ENCODE results near the gene DHPS. TPM values are rescaled to one million over a fixed set of nuclear protein-coding genes. Genes with fewer than 3 reads are reported as not detected.
"Not testable (repeated sequence)": the region's sequence is repeated elsewhere in the genome, so short reads cannot be mapped to it uniquely, and the experiment has no call there.

DHPS gene
- polyA plus RNA-seq, 1 experiment: 59.1 TPM

DNA sequence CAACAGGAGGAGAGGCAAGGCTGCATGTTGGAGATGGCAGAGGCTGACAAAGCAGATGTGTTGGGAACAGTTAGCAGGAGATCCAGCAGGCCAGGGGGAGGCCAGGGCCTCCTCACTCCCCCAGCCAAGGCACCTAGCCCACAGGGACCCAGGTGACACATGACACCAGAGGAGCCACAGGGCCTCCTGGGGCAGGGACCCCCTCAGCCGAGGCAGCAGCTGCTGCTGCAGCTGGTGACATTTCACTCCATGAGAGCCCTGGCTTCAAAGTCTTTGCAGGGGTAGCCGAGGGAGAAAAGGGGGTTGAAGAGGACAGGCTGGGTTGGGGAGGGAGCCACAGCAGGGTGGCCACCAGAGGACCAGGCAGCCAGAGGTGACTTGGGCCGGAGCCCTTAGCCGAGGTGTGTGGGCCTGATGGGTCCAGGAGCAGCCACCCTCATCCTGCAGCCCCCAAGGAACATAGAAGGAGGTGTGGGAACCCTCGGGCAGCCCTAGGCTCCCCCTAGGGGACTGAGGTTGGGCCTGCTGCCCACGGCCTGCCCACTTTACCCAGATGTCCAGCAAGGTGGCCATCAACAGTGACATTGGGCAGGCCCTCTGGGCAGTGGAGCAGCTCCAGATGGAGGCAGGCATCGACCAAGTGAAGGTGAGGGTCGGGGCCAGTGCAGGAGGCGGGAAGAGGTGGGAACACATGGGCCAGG is 6.0 kb upstream of the DHPS start, which contains the start of gene GNG14:
Gene GNG14 (plus strand): TSS at position 503 of the 701 bp plus-strand sequence. CDS start 51 bp downstream, at position 554.
- Histone ChIP-seq H3K27me3 (ENCODE audit: control insufficient read depth, insufficient read depth, low read length) (no peaks in the 10 kb centered on the region), H3K4me3 (ENCODE audit: low read depth, low read length) (no peak within 1 kb of the TSS), H3K27ac (ENCODE audit: low read depth, low read length) (no peak within 1 kb of the TSS), H3K9me3 (ENCODE audit: control insufficient read depth, insufficient read depth, low read length) (no peaks in the 10 kb centered on the region)
- POLR2A ChIA-PET: interaction anchor here (0.6 to 0.7 kb wide), 3 partner anchors 9 to 216 kb away, joined by 4 to 7 read pairs (median 4); no protein-coding TSS in a partner anchor
- CTCF ChIA-PET: interaction anchor here (0.7 kb wide), 1 partner anchor 8 kb away, joined by 4 read pairs; no protein-coding TSS in a partner anchor
- TF ChIP-seq, protein P1, sequence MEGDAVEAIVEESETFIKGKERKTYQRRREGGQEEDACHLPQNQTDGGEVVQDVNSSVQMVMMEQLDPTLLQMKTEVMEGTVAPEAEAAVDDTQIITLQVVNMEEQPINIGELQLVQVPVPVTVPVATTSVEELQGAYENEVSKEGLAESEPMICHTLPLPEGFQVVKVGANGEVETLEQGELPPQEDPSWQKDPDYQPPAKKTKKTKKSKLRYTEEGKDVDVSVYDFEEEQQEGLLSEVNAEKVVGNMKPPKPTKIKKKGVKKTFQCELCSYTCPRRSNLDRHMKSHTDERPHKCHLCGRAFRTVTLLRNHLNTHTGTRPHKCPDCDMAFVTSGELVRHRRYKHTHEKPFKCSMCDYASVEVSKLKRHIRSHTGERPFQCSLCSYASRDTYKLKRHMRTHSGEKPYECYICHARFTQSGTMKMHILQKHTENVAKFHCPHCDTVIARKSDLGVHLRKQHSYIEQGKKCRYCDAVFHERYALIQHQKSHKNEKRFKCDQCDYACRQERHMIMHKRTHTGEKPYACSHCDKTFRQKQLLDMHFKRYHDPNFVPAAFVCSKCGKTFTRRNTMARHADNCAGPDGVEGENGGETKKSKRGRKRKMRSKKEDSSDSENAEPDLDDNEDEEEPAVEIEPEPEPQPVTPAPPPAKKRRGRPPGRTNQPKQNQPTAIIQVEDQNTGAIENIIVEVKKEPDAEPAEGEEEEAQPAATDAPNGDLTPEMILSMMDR (IDR thresholded peaks at IDR 0.05; ENCODE audit: low read depth, low read length): no peak
- no peak for DNase-seq (ENCODE audit: low read depth, low spot score)

DNA sequence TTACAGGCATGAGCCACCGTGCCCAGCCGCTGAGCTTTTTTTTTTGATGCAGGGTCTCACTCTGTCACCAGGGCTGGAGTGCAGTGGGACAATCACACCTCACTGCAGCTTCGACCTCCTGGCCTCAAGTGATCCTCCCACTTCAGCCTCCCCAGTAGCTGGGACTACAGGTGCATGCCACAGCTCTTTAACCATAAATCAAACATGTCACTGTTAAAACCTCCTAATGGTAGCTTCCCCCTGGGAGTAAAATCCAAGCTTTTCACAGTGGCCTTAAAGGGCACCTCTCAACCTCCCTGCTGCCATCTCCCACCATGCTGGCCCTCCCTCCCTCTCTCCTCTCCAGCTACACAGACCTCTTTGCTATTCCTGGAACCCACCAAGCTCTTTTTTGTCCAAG is 4.2 kb upstream of the DHPS start:
- ChIA-PET POLR2A (no interaction called here), CTCF (interaction anchor here (0.8 to 1.3 kb wide), 2 partner anchors 14 to 110 kb away, joined by 3 to 4 read pairs; no protein-coding TSS in a partner anchor)
- TF ChIP-seq, protein P1 (IDR thresholded peaks at IDR 0.05; ENCODE audit: low read depth, low read length): no peak
- no peak overlapping the region for H3K4me3 ChIP-seq (ENCODE audit: low read depth, low read length)
- peaks cover 4% of the 10 kb centered on the region; the same call in 1 of the 2 replicates for H3K9me3 ChIP-seq (ENCODE audit: control insufficient read depth, insufficient read depth, low read length)
- no peak overlapping the region for H3K27ac ChIP-seq (ENCODE audit: low read depth, low read length)
- H3K27me3 ChIP-seq (ENCODE audit: control insufficient read depth, insufficient read depth, low read length): no peaks in the 10 kb centered on the region
- DNase-seq (ENCODE audit: low read depth, low spot score): no peak

DNA sequence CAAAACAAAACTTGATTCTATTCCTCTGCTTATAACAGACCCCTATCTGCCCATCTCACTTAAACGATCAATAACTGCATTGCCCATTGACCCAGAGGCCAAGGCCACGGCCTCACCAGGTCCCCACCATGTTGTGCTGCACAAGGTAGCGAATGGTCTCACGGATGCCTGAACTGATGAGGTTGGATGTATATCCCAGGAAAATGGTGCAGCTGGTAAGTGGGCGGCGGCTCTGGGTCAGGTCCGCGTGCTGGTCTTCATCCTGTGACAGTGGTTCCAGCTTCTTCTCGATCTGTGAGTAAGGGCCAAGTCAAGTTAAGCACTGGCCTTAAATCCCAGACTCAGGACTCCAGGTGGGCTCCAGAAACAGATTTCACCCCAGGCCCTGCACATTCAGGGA is 1.6 kb downstream of the DHPS start:
- no peak overlapping the region for H3K27ac ChIP-seq (ENCODE audit: low read depth, low read length)
- no peak overlapping the region for H3K4me3 ChIP-seq (ENCODE audit: low read depth, low read length)
- ChIA-PET CTCF (interaction anchor here (0.5 to 2.8 kb wide), 4 partner anchors 8 to 223 kb away, joined by 3 to 9 read pairs (median 4); no protein-coding TSS in a partner anchor), POLR2A (no interaction called here)
- DNase-seq (ENCODE audit: low read depth, low spot score): no peak
- peaks cover 4% of the 10 kb centered on the region; the same call in 1 of the 2 replicates for H3K9me3 ChIP-seq (ENCODE audit: control insufficient read depth, insufficient read depth, low read length)
- H3K27me3 ChIP-seq (ENCODE audit: control insufficient read depth, insufficient read depth, low read length): no peaks in the 10 kb centered on the region
- TF ChIP-seq, protein P1 (IDR thresholded peaks at IDR 0.05; ENCODE audit: low read depth, low read length): no peak

DNA sequence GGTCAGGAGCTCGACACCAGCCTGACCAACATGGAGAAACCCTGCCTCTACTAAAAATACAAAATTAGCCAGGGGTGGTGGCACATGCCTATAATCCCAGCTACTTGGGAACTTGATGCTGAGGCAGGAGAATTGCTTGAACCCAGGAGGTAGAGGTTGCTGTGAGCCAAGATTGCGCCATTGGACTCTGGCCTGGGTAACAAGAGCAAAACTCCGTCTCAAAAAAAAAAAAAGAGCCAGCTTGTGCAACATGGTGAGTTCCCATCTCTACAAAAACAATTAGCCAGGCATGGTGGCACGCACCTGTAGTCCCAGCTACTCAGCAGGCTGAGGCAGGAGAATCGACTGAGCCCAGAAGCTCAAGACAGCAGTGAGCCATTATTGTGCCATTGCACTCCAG is 3.6 kb downstream of the DHPS start:
- POLR2A ChIA-PET: interaction anchor here (0.5 to 0.9 kb wide), 4 partner anchors 9 to 39 kb away, joined by 3 to 4 read pairs (median 4); partner anchors contain the start of gene GNG14

DNA sequence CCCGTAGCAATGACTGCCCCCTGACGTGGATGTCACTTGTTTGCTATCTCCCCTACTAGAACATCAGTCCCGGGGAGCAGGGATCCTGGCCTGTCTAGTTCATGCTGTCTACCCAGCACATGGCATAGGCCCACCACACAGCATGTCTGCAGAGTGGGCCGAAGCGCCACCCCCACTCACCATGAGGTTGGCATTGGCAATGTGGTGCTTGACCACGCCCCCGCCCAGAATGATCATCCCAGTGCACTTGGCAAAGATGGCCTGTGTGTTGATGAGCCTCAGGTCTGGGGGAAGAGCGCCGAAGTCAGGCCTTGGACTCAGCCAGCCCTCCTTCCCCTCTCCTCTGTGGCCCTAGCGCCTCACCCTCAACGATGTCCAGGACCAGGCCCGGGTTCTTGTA is 4.8 kb downstream of the DHPS start:
- Histone ChIP-seq H3K27ac (ENCODE audit: low read depth, low read length) (no peak overlapping the region), H3K4me3 (ENCODE audit: low read depth, low read length) (no peak overlapping the region), H3K27me3 (ENCODE audit: control insufficient read depth, insufficient read depth, low read length) (no peaks in the 10 kb centered on the region), H3K9me3 (ENCODE audit: control insufficient read depth, insufficient read depth, low read length) (peaks cover 4% of the 10 kb centered on the region; the same call in 1 of the 2 replicates)
- TF ChIP-seq, protein P1 (IDR thresholded peaks at IDR 0.05; ENCODE audit: low read depth, low read length): no peak
- ChIA-PET POLR2A (no interaction called here), CTCF (interaction anchor here (0.5 to 3.2 kb wide), 8 partner anchors 9 to 170 kb away, joined by 3 to 20 read pairs (median 4); no protein-coding TSS in a partner anchor)
- DNase-seq (ENCODE audit: low read depth, low spot score): no peak

More for the DNA sequence above, 3.6 kb downstream of the DHPS start:
- H3K27me3 ChIP-seq (ENCODE audit: control insufficient read depth, insufficient read depth, low read length); H3K4me3 ChIP-seq (ENCODE audit: low read depth, low read length); DNase-seq (ENCODE audit: low read depth, low spot score); H3K9me3 ChIP-seq (ENCODE audit: control insufficient read depth, insufficient read depth, low read length); H3K27ac ChIP-seq (ENCODE audit: low read depth, low read length): not testable (repeated sequence)
- CTCF ChIA-PET: interaction anchor here (0.7 to 1.3 kb wide), 4 partner anchors 38 to 118 kb away, joined by 3 to 4 read pairs (median 4); no protein-coding TSS in a partner anchor
